AG08395 (cell line): ENCODE results near the gene PSPC1.
"Not testable (repeated sequence)": the region's sequence is repeated elsewhere in the genome, so short reads cannot be mapped to it uniquely, and the experiment has no call there.

Experiments used
- DNase-seq: peaks from one replicate; pipeline ENCODE4 v3.0.0; 2012; ENCODE audit warnings: mixed read lengths, low spot score

Gene PSPC1, protein sequence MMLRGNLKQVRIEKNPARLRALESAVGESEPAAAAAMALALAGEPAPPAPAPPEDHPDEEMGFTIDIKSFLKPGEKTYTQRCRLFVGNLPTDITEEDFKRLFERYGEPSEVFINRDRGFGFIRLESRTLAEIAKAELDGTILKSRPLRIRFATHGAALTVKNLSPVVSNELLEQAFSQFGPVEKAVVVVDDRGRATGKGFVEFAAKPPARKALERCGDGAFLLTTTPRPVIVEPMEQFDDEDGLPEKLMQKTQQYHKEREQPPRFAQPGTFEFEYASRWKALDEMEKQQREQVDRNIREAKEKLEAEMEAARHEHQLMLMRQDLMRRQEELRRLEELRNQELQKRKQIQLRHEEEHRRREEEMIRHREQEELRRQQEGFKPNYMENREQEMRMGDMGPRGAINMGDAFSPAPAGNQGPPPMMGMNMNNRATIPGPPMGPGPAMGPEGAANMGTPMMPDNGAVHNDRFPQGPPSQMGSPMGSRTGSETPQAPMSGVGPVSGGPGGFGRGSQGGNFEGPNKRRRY

DNA sequence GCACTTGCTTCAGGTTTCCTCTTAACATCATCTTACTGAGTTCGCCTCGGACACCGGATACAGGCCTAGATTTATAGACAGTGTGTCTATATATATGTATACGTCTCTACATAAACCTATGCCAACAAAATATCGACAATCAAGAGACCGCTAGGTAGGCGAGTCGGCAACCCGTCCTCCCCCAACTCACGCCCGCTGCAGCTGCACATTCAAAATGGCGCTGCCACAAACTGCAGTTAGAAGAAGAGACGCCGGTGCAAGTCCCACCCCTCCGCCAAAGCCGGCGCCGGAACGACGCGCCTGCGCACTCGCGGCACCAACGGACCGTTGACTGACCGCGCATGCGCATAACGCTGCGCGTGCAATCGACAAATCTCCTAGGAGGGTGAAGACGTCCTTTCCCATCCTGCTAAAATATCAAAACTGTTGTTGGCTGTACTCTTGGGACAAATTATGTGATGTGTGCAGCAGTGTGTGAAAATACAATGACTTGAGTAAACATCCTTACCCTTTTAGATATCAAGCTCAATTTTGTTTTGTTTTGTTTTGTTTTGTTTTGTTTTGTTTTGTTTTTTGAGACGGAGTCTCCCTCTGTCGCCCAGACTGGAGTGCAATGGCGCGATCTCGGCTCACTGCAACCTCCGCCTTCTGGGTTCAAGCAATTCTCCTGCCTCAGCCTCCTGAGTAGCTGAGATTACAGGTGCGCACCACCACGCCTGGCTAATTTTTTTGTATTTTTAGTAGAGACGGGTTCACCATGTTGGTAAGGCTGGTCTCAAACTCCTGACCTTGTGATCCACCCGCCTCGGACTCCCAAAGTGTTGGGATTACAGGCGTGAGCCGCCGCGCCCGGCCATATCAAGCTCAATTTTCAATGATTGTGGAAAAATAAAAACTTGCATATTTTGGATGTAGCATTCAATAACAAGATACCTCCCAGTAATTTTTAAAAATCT, at the start of gene PSPC1:
PSPC1 (minus strand) TSS at position 219 of the 956 bp plus-strand sequence; CDS start at position 31, 188 bp downstream.
- peak; percentile 98 for DNase-seq

DNA sequence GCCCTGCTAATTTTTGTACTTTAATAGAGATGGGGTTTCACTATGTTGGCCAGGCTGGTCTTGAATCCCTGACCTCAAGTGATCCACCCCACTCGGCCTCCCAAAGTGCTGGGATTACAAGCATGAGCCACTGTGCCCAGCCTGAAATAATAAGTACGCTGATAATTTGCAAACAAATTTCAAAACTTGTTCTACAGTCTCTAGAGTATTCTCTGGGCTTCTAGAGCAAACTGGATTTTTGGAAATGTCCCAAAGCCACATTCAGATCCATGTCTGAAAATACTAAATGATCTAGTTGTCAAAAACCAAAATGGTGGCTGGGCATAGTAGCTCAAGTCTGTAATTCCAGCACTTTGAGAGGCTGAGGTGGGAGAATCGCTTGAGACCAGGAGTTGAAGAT, 39.9 kb upstream of the PSPC1 start:
- DNase-seq, result no peak

DNA sequence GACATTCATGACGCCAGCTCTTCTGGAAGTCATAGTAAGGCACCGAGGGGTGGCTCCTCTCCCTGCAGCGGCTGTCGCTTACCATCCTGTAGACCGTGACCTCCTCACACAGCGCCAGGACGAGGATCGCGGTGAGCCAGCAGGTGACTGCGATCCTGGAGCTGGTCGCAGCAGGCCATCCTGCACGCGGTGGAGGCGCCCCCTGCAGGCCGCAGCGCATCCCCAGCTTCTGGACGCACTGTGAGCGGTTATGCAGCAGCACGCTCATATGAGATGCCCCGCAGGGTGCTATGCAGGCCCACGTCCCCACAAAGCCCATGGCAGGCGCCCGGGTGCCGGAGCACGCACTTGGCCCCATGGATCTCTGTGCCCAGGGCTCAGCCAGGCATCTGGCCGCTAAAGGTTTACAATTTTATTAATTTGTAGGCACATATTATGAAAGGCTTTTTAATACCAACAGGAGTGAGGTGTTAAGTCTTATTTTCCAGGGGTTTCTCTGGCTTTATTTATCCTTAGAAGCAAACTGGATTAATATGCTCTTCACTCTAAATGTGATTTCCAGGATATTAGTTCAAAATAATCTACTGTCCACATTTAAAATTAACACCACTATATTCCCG, 35.6 kb upstream of the PSPC1 start:
- DNase-seq, result no peak

DNA sequence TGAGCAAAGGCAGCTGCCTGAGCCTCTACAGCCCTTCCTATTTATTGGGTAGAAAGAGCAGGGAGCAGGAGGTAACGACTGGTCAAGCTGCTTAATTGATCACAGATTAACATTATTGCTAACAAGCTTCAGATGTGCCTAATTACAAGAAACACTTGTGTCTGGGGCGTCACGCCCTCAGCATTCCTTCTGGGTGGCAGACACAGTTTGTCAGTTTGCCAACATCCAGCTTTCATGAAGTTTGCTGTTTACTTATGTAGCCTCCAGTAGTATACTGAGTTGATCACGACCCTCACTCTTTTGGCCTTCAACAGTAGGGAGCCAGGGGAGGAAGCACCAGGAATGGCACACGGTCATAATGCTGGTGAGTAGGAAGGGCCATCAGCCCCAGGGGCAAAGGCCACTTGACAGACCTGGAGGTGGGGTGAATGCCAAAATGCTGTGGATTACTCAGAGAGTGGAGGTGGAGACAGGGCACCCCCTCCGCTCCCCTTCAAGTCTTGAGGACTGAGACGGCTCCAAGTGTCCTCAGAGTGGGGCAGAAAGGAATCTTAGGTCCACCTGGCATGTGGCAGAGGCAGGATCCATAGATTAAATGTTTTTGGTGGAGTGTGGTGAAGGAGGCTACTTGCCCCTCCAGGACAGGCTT, 34.9 kb upstream of the PSPC1 start:
- DNase-seq, result no peak

DNA sequence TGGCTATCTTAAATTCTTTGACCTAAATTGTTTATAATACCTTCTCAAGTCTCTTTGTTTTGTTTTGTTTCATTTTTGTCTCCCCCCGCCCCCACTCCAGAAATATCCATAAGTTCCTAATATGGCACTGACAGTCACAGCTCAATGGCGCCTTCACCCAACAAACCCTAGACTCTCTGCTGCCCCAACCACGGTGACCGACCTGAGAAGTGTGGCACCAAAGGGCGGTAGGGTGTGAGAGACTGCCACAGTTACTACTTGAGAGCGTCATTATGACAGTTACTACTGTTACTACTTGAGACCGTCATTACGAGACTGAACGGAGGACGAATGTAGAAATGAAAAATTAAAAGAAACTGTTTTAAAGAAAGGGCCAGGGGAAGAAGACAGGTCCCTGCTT, 34.4 kb upstream of the PSPC1 start:
- DNase-seq, result no peak

DNA sequence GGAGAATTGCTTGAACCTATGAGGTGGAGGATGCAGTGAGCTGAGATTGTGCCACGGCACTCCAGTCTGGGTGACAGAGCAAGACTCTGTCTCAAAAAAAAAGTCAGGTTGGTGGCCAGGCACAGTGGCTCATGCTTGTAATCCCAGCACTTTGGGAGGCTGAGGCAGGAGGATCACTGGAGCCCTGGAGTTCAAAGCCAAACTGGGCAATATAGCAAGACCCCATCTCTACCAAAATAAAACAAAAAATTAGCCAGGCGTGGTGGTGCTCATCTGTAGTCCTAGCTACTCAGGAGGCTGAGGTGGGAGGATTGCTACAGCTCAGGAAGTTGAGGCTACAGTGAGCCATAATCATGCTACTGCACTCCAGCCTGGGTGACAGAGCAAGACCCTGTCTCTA, 33.1 kb upstream of the PSPC1 start:
- not testable (repeated sequence) for DNase-seq

DNA sequence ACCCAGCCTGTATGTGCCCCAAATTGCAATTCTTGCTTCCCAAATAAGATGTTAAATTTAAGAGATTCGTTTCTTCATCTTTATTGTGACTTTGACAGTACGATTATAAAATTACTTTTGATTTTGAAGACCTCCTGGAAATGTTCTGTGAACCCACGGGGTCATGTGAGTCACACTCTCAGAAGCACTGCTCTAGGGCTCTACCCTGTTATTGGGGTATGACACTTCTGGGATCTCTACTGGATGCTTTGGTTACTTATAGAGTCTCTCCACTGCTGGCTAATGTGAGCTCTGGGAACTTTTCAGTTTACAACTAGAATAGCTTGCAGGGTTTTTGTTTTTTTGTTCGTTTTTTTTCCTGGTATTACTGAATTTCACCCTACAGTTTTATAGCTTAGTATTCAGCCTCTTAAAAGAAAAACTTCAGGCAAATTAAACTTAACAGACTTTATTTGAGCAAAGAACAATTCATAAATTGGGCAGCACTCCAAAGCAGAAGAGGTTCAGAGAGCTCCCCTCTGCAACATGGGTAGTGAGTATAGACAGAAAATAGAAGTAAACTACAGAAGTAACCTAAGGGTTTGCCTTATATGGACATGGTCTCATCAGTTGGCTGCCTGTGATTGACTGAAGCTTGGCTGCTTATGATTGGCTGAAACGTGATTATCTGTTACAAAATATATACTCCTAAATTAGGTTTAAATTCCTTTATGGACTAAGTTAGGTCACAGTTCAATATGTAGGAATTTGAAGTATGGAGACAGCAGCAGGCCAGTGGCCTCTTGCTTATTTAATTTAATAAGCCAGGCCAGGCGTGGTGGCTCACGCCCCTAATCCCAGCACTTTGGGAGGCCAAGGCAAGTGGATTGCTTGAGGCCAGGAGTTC, 28.5 kb upstream of the PSPC1 start:
- DNase-seq, result no peak

DNA sequence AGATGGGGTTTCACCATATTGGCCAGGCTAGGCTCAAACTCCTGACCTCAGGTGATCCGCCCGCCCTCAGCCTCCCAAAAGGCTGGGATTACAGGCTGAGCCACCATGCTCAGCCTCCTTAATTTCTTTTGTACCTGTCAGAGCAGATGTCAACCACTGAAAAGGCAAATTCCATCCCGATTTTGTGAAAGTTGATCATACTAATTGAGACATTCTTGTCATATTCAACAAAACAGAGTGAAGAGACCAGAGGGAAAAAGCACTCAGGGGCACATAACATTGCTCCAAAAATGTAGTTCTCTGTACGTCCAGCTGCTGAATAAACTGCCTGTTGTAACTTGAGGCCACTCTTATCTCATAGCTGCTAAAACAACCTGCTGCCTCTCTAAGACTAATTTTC, 27.4 kb upstream of the PSPC1 start:
- DNase-seq, result no peak

DNA sequence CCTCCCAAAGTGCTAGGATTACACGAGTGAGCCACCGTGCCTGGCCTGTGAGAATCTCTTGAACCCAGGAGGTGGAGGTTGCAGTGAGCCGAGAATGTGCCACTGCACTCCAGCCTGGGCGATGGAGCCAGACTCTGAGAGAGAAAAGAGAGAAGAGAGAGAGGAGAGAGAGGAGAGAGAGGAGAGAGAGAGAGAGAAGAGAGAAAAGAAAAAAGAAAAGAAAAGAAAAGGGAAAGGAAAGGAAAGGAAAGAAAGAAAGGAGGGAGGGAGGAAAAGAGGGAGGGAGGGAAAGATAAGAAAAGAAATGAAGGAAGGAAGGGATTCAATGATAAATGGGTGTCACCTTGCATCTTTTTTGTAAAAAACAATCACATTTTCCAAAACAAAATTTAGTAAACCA, 23.0 kb upstream of the PSPC1 start:
- DNase-seq, result no peak

DNA sequence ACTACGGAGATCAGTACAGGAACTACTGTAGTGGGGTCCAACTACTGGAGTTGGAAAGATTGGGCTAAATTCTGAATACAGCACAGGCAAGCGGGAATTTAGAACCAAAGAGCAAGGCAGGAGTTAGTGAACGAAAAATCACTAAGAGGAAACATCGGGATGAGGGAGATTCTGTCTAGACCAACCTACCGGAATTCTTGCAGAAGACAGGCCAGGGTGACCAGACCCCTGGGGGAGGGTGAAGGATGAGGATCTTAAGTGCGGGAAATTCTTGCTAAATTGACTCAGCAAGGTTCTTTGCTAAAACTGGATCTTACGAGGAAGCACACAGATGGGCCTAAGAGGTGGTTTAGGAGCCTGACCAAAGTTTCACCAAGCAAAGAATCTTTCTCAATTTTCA, 13.2 kb upstream of the PSPC1 start:
- no peak for DNase-seq

DNA sequence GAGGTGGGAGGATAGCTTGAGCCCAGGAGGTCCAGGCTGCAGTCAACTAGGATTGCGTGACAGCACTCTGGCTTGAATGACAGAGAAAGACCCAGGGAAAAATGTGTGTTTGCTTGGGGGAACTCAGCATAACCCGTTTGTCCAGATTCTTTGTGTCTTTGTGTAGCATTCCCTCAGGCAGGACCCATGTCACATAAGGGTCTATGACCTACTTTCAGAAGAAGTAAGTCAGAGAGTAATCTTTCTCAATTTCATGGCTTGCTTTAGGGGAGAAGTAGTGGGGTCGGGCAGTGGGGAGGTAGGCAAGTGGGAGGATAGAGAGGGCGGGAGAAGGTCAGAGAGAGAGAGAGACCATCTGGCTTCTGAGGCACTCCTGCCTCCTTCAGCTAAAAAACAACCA, 11.9 kb upstream of the PSPC1 start:
- DNase-seq, result no peak

DNA sequence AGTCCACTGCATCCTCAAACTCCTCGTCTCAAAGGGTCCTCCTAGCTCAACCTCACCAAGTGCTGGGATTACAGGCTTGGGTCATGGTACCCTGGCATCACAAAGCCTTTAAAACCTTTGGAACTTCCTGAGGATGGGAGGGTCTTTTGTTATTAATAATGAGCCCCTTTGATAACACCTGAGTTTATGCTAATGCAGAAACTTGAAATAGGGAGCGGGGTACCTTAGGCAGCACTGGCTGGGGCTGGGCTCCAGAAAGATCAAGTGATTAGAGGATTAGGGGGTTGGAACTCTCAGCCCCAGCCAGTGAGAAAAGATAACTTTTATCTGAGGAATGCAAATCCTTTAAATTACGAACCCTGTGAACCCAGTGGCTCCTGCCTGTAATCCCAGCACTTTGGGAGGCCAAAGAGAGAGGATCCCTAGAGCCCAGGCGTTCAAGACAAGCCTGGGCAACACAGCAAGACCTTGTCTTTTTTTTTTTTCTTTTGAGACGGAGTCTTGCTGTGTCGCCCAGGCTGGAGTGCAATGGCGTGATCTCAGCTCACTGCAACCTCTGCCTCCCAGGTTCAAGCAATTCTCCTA, 9.3 kb upstream of the PSPC1 start:
- DNase-seq, result no peak

DNA sequence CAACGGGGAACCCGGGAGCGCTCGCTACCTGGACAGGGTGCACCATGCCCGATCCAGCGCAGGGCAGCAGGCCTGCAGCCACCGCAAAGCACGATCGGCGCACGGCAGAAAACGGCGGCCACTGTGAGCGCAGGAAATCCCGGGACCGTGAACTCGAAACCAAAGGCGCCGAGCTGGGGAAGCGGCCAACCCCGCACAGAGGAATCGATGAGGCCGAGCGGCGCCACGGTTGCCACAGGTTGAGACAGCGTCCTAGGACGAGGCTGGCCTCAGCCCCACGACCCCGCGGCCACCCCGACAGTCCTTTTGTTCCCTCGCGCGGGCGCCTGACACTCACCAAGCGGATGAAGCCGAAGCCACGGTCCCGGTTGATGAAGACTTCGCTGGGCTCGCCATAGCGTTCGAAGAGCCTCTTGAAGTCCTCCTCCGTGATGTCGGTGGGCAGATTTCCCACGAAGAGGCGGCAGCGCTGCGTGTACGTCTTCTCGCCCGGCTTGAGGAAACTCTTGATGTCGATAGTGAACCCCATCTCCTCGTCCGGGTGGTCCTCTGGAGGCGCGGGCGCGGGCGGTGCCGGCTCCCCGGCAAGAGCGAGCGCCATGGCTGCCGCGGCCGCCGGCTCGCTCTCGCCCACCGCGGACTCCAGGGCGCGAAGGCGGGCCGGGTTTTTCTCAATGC, 557 bp downstream of the PSPC1 start:
- peak; percentile 43 for DNase-seq

DNA sequence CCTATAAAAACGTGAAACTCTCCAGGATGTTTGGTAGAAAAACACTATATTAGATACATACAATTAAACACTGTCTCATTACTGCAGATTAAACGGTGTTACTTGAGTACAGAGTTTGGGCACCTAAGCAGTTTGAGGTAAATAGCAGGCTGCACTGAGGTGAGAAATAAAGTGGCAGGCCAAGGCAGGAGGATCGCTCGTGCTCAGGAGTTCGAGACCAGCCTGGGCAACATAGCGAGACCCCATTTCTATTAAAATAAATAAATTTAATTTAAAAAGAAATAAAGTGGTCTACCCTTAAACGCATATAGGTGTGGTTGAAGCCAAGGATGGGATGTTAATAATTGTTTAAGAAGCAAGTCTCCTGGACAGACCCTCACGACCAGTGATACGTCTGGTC, 1.2 kb downstream of the PSPC1 start:
- no peak for DNase-seq

DNA sequence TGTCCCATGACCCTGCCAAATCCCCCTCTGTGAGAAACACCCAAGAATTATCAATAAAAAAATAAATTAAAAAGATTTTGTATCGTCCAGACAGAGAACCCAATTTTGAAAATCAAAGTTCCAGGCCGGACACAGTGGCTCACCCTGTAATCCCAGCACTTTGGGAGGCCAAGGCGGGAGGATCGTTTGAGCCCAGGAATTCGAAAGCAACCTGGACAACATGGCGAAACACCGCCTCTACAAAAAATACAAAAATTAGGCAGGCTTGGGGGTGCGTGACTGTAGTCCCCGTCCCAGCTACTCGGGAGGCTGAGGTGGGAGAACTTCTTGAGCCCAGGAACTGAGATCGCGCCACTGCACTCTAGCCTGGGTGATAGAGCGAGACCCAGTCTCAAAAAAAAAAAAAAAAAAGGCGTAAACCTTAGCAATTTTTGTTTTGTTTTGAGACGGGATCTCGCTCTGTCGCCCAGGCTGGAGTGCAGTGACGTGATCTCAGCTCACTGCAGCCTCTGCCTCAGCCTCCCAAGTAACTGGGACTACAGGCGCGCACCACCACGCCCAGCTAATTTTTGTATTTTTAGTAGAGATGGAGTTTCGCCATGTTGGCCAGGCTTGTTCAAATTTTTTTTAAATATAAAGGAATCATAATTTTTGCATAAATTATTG, 1.9 kb downstream of the PSPC1 start:
- DNase-seq, result not testable (repeated sequence)

DNA sequence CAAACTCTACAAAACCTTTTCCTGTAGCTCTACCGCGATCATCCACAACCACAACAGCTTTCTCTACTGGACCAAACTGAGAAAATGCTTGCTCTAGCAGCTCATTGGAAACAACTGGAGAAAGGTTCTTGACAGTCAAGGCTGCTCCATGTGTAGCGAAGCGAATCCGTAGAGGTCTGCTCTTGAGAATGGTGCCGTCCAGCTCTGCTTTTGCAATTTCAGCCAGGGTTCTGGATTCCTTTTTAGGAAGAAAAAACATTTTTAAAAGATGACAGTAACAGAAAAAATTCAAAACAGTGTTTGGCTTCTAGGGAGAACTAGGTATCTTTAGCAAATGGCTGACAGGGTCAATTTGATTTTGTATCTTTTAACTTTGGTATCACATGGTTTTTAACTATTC, 10.4 kb downstream of the PSPC1 start:
- no peak for DNase-seq

DNA sequence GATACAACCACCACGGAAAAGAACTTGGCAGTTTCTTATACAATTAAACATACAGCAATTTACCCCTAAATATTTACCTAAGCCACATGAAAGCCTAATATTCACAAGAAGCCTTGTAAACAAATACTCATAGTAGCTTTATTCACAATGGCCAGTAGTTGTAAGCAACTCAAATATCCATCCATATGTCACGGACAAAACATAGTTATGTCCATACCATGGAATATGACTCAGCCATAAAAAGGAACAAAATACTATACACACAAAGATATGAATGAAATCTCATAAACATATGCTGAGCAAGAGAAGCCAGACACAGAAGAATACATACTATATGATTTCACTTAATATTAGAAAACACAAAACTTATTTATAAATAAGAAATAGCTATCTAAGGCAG, 12.9 kb downstream of the PSPC1 start:
- no peak for DNase-seq

DNA sequence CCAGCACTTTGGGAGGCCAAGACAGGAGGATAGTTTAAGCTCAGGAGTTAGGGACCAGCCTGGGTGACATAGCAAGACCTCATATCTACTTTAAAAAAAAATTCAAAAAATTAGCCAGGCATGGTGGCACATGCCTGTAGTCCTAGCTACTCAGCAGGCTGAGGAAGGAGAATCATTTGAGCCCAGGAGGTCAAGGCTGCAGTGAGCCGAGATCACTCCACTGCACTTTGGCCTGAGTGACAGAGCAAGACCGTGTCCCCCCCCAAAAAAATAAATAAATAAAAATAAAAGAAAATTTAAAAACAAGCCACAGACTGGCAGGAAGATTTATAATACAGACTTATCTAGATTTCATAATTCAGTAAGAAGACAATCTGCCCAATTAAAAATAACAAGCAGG, 14.8 kb downstream of the PSPC1 start:
- DNase-seq, result no peak

DNA sequence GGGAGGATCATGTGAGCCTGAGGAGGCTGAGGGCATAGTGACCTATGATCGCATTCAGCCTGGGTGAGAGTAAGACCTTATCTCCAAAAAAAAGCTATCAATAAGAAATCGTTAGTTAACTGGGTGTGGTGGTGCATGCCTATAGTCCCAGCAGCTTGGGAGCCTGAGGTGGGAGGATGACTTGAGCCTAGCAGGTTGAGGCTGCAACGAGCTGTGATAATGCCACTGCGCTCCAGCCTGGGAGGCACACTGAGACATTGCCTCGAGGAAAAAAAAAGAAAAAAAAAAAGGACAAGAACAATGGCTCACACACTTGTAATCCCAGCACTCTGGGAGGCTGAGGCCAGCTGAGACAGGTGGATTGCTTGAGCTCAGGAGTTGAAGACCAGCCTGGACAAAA, 16.2 kb downstream of the PSPC1 start:
- DNase-seq, result no peak
